Smooth muscle cell (in vitro differentiated cells): Measurements from ENCODE around the gene PLCH2. TPM values are rescaled to one million over a fixed set of nuclear protein-coding genes. Genes with fewer than 3 reads are reported as not detected.

Source experiments
- DNase-seq: peaks from one replicate; lab custom pipeline; 2025; ENCODE audit not compliant: unreplicated experiment; lab: John Stamatoyannopoulos, UW
- H2AFZ ChIP-seq: fragments of 200-600 bp; sonication (generic); 2 replicates; pipeline ENCODE4 v1.6.0; 2016; ENCODE audit warnings: antibody characterized with exemption, low read depth, mild to moderate bottlenecking
- H3F3A ChIP-seq: fragments of 200-600 bp; sonication (generic); 2 replicates; pipeline ENCODE4 v1.6.0; 2017; ENCODE audit warnings: antibody characterized with exemption, low read depth
- H3K27ac ChIP-seq: fragments of 200-600 bp; sonication (generic); 2 replicates; pipeline ENCODE4 v1.5.1; 2016; ENCODE audit warnings: low read depth, mild to moderate bottlenecking
- H3K27me3 ChIP-seq: fragments of 200-600 bp; sonication (generic); 2 replicates; pipeline ENCODE4 v1.6.1; 2016; ENCODE audit warnings: low read depth, mild to moderate bottlenecking
- H3K36me3 ChIP-seq: fragments of 200-600 bp; sonication (generic); 2 replicates; pipeline ENCODE4 v1.5.1; 2016; ENCODE audit warnings: low read depth
- H3K4me1 ChIP-seq: fragments of 200-600 bp; sonication (generic); 2 replicates; pipeline ENCODE4 v1.5.1; 2016; ENCODE audit warnings: low read depth
- H3K4me2 ChIP-seq: fragments of 200-600 bp; sonication (generic); 2 replicates; pipeline ENCODE4 v1.6.0; 2016; ENCODE audit warnings: mild to moderate bottlenecking
- H3K4me3 ChIP-seq: fragments of 200-600 bp; sonication (generic); 2 replicates; pipeline ENCODE4 v1.5.1; 2016; ENCODE audit warnings: mild to moderate bottlenecking
- H3K79me2 ChIP-seq: fragments of 200-600 bp; sonication (generic); 2 replicates; pipeline ENCODE4 v1.6.0; 2016; ENCODE audit warnings: low read depth, mild to moderate bottlenecking
- H3K9ac ChIP-seq: fragments of 200-600 bp; sonication (generic); 2 replicates; pipeline ENCODE4 v1.6.0; 2016; ENCODE audit warnings: low read depth
- H3K9me3 ChIP-seq: fragments of 200-600 bp; sonication (generic); replicated peaks from 2 replicates; pipeline ENCODE4 v1.5.1; 2016; ENCODE audit warnings: low read depth
- H4K20me1 ChIP-seq: fragments of 200-600 bp; sonication (generic); 2 replicates; pipeline ENCODE4 v1.6.0; 2016; ENCODE audit warnings: low read depth
- CTCF ChIP-seq: fragments of 200-600 bp; sonication (generic); IDR thresholded peaks from 2 replicates; pipeline ENCODE4 v1.5.1; 2017; ENCODE audit warnings: borderline replicate concordance, mild to moderate bottlenecking, antibody characterized with exemption; ENCODE audit not compliant: insufficient read depth, poor library complexity, severe bottlenecking
- WGBS: methylation state at CpG from one replicate; pipeline ENCODE4 v1.1.7; 2016; ENCODE audit warnings: low lambda C conversion rate; 5-methylcytosine and 5-hydroxymethylcytosine counted together
- polyA plus RNA-seq: library from polyadenylated mRNA; unstranded; fragments of >200 nt; fragmentation: Nextera tagmentation; extraction: Ambion mirVana; gene quantifications from 2 replicates; pipeline ENCODE4 v1.2.1, GENCODE V29; 2016
- total RNA-seq: library from RNA; depleted of rRNA; stranded (reverse); fragments of >200 nt; gene quantifications from 2 replicates; pipeline ENCODE4 v1.2.3, GENCODE V29; 2014

Gene PLCH2
- total and polyA plus RNA-seq, 2 experiments from 2014 or later = 0.09 to 0.13 TPM

GRCh38 chr1:2508180-2508579, 32.1 kb downstream of the PLCH2 start:
- DNase-seq = no peak
- no peak for TF ChIP-seq CTCF
- 93% methylated on average over 18 of the region's 24 CpGs for WGBS
- Histone ChIP-seq H3K4me3 (no peak overlapping the region), H2AFZ (no peak overlapping the region), H3K36me3 (no peaks in the 10 kb centered on the region), H3K4me2 (no peak overlapping the region), H3K79me2 (no peaks in the 10 kb centered on the region), H3K27me3 (no peaks in the 10 kb centered on the region), H4K20me1 (peaks cover 39% of the 10 kb centered on the region), H3K4me1 (no peaks in the 10 kb centered on the region), H3K27ac (no peak overlapping the region), H3F3A (no peaks in the 10 kb centered on the region), H3K9ac (no peak overlapping the region), H3K9me3 (no peaks in the 10 kb centered on the region)

GRCh38 chr1:2508751-2509150, 32.7 kb downstream of the PLCH2 start:
- Histone ChIP-seq H3K27me3 (no peaks in the 10 kb centered on the region), H3K27ac (no peak overlapping the region), H3K9ac (no peak overlapping the region), H3K4me2 (no peak overlapping the region), H3F3A (no peaks in the 10 kb centered on the region), H4K20me1 (peaks cover 39% of the 10 kb centered on the region), H2AFZ (no peak overlapping the region), H3K4me3 (no peak overlapping the region), H3K9me3 (no peaks in the 10 kb centered on the region), H3K4me1 (no peaks in the 10 kb centered on the region), H3K36me3 (no peaks in the 10 kb centered on the region), H3K79me2 (no peaks in the 10 kb centered on the region)
- no peak for DNase-seq
- 95% methylated on average over 29 of the region's 29 CpGs for WGBS
- no peak for TF ChIP-seq CTCF

GRCh38 chr1:2509589-2509988, 33.5 kb downstream of the PLCH2 start:
- H3K36me3 ChIP-seq = no peaks in the 10 kb centered on the region
- no peaks in the 10 kb centered on the region for H3K27me3 ChIP-seq
- peaks cover 39% of the 10 kb centered on the region for H4K20me1 ChIP-seq
- no peaks in the 10 kb centered on the region for H3K79me2 ChIP-seq
- no peaks in the 10 kb centered on the region for H3K4me1 ChIP-seq
- no peak overlapping the region for H2AFZ ChIP-seq
- H3K4me3 ChIP-seq = no peak overlapping the region
- TF ChIP-seq CTCF = no peak
- WGBS = 99% methylated on average over 11 of the region's 11 CpGs
- DNase-seq = no peak
- H3K27ac ChIP-seq = no peak overlapping the region
- no peaks in the 10 kb centered on the region for H3K9me3 ChIP-seq
- no peaks in the 10 kb centered on the region for H3F3A ChIP-seq
- H3K4me2 ChIP-seq = no peak overlapping the region
- H3K9ac ChIP-seq = no peak overlapping the region

- Histone ChIP-seq H3K4me1 (no peaks in the 10 kb centered on the region), H3K9me3 (no peaks in the 10 kb centered on the region), H4K20me1 (peaks cover 46% of the 10 kb centered on the region), H3K27ac (no peak overlapping the region), H3K4me3 (no peak overlapping the region), H3K9ac (no peak overlapping the region), H3F3A (no peaks in the 10 kb centered on the region), H3K4me2 (no peak overlapping the region), H3K27me3 (no peaks in the 10 kb centered on the region), H3K36me3 (no peaks in the 10 kb centered on the region), H2AFZ (no peak overlapping the region), H3K79me2 (no peaks in the 10 kb centered on the region)
- no peak for DNase-seq
- no peak for TF ChIP-seq CTCF
- WGBS = 94% methylated on average over 26 of the region's 27 CpGs
These were observed 34.5 kb downstream of the PLCH2 start for GRCh38 chr1:2510366-2511155.
